Smooth muscle cell of the coronary artery (primary cell): ENCODE data around the gene PVRIG. TPM values are rescaled to one million over a fixed set of nuclear protein-coding genes. Genes with fewer than 3 reads are reported as not detected.

Source experiments
- total RNA-seq: library from RNA; depleted of rRNA; stranded (reverse); fragments of >200 nt; gene quantifications from 2 replicates; pipeline ENCODE4 v1.2.3, GENCODE V29; 2014; ENCODE audit warnings: low replicate concordance

PVRIG gene
- total RNA-seq, result not detected in 2 replicates

DNA sequence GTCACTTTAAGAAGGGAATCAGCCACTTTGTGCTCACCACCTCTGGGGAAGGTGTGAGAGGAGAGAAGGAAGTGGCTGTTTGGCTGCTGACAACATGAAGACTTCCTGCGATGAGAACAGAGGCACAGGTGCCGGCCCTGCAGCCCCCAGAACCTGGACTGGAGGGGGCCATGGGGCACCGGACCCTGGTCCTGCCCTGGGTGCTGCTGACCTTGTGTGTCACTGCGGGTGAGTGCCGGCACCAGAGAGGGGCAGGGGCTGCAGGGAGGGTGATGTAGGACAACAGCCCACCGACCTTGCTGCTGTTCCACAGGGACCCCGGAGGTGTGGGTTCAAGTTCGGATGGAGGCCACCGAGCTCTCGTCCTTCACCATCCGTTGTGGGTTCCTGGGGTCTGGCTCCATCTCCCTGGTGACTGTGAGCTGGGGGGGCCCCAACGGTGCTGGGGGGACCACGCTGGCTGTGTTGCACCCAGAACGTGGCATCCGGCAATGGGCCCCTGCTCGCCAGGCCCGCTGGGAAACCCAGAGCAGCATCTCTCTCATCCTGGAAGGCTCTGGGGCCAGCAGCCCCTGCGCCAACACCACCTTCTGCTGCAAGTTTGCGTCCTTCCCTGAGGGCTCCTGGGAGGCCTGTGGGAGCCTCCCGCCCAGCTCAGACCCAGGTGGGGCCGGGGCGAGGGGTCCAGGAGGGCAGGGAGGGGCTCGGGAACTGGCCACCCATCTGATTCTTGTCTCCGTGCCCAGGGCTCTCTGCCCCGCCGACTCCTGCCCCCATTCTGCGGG, at the start of gene PVRIG:
Gene PVRIG (plus strand): TSS at position 149 of the 785 bp plus-strand sequence. CDS start 22 bp downstream, at position 171.

DNA sequence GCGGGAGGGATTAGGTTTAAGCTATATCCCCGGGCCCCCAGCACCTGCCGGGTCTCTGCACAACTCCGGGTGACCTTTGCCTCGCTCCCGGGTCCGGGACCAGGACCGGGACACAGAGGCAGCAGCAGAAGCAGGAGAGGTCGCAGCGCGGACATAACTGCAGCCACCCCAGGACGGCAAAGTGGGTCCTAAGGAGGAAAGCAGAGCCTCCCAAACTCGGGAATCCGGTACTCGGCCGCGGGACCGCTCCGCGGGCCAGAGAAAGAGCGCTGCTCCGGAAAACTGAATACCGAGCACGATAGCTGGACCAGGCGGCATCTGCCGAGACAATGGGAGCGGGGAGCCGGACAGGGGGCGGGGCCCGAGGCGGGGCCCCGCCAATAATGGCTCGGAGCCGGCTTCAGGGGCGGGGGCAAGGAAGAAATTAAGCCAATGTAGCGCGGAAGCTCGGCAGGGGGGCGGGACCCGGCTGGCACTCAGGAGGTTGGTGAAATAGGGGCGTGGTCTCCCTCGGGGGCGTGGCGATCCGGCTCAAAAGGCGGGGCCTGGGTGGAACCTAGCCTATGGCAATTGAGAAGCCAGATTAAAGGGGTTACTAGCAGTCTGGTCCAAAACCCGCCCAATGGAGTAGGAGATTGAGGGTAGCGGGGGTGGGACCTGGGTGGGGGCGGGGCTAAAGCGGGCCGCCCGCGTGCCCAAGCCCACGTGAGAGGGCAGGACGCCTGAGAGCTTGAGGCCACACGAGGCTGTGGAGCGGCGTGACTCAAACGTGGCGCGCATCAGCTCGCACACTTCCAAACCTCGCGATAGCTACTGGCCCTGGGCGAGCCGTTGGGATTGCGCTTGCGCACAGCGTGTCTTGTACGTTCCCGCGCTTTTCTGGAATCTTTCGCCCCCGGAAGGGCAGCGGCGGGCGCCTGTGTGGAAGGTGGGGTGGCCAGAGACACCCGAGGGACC, 42.4 kb upstream of the PVRIG start, which contains the start of the genes GPC2 and STAG3:
Gene GPC2 (minus strand): TSS at position 337 of the 957 bp plus-strand sequence. CDS start 182 bp downstream, at position 155.
Gene STAG3 (plus strand): TSS at position 874 of the 957 bp plus-strand sequence. CDS start 2,639 bp downstream, outside the sequence.

Other genes starting within 250 kb of the PVRIG start
- 0.30 TPM in 1 of 2 replicates, not detected in the other for gene AZGP1, start 243.9 kb upstream of the PVRIG start, total RNA-seq
- 33.1 and 37.3 TPM in 2 replicates for gene ZKSCAN1, start 204.4 kb upstream of the PVRIG start, total RNA-seq
- gene ZSCAN21, start 170.2 kb upstream of the PVRIG start, total RNA-seq, result 8.2 and 9.8 TPM in 2 replicates
- 11.8 and 19.1 TPM in 2 replicates for gene ZNF3, start 138.2 kb upstream of the PVRIG start, total RNA-seq
- gene COPS6, start 131.0 kb upstream of the PVRIG start, total RNA-seq, result 77.9 and 108 TPM in 2 replicates
- 23.5 and 39.1 TPM in 2 replicates for gene MCM7, start 118.6 kb upstream of the PVRIG start, total RNA-seq
- 15.3 and 19.6 TPM in 2 replicates for gene AP4M1, start 118.3 kb upstream of the PVRIG start, total RNA-seq
- 13.3 and 25.1 TPM in 2 replicates for gene TAF6, start 100.6 kb upstream of the PVRIG start, total RNA-seq
- 34.4 and 67.6 TPM in 2 replicates for gene CNPY4, start 100.3 kb upstream of the PVRIG start, total RNA-seq
- gene MBLAC1, start 93.0 kb upstream of the PVRIG start, total RNA-seq, result 1.4 and 2.2 TPM in 2 replicates
- gene LAMTOR4, start 71.0 kb upstream of the PVRIG start, total RNA-seq, result 119 and 142 TPM in 2 replicates
- 3.0 and 4.4 TPM in 2 replicates for gene TRAPPC14, start 61.2 kb upstream of the PVRIG start, total RNA-seq
- 1.5 and 2.3 TPM in 2 replicates for gene GAL3ST4, start 51.3 kb upstream of the PVRIG start, total RNA-seq
- 1.4 and 3.1 TPM in 2 replicates for gene GPC2, start 42.6 kb upstream of the PVRIG start, total RNA-seq
- 0.30 and 1.4 TPM in 2 replicates for gene STAG3, start 42.0 kb upstream of the PVRIG start, total RNA-seq
- not detected in 2 replicates for gene SPDYE3, start 87.8 kb downstream of the PVRIG start, total RNA-seq
- gene PILRB, start 138.2 kb downstream of the PVRIG start, total RNA-seq, result 3.4 and 8.5 TPM in 2 replicates
- gene PILRA, start 153.5 kb downstream of the PVRIG start, total RNA-seq, result 0.82 TPM in 1 of 2 replicates, not detected in the other
- 0.94 and 1.2 TPM in 2 replicates for gene ZCWPW1, start 208.8 kb downstream of the PVRIG start, total RNA-seq
- gene MEPCE, start 209.9 kb downstream of the PVRIG start, total RNA-seq, result 18.1 and 22.9 TPM in 2 replicates
- 4.1 and 21.9 TPM in 2 replicates for gene PPP1R35, start 216.5 kb downstream of the PVRIG start, total RNA-seq
- gene SPACDR, start 244.3 kb downstream of the PVRIG start, total RNA-seq, result 0.38 and 0.70 TPM in 2 replicates